HCT116 (cell line): ENCODE results near the gene UBE2H.

Experiments used
- CEBPB ChIP-seq: IDR thresholded peaks from 2 replicates; pipeline ENCODE4 v1.6.1; 2012; ENCODE audit warnings: low read depth
- EZH2 ChIP-seq: fragments of 200-600 bp; sonication (generic); IDR thresholded peaks from 2 replicates; pipeline ENCODE4 v1.6.1; 2017; ENCODE audit warnings: antibody characterized with exemption, mixed run types
- POLR2A ChIP-seq: IDR thresholded peaks from 2 replicates; pipeline ENCODE4 v1.7.0; 2011; ENCODE audit warnings: borderline replicate concordance; ENCODE audit not compliant: insufficient read depth, insufficient read length; ENCODE audit errors: extremely low read depth
- RAD21 ChIP-seq: IDR thresholded peaks from 2 replicates; pipeline ENCODE4 v1.6.1; 2012; ENCODE audit warnings: low read depth, mild to moderate bottlenecking
- TCF7L2 ChIP-seq: IDR thresholded peaks from 2 replicates; pipeline ENCODE4 v1.7.0; 2011; ENCODE audit warnings: borderline replicate concordance, inconsistent platforms; ENCODE audit not compliant: insufficient read depth, insufficient read length; ENCODE audit errors: extremely low read depth
- TF ChIP-seq, protein P1 (sequence below), 3 experiments: fragments of 200-600 bp in 1 of 3; sonication (generic) in 1 of 3; IDR thresholded peaks in 2 of 3; conservative IDR thresholded peaks in 1 of 3; 2 replicates each; pipeline ENCODE4 v1.5.1; 2012 to 2017; ENCODE audit warnings: low read depth in 2 of 3, low read length in 2 of 3, antibody characterized with exemption in 1 of 3, borderline replicate concordance in 1 of 3, control low read depth in 1 of 3, mild to moderate bottlenecking in 1 of 3, mixed read lengths in 1 of 3, mixed run types in 1 of 3, moderate library complexity in 1 of 3; ENCODE audit not compliant: insufficient read depth in 1 of 3
- TF ChIP-seq, protein P2 (sequence below): IDR thresholded peaks from 2 replicates; pipeline ENCODE4 v1.6.1; 2012; ENCODE audit warnings: low read depth

- TF ChIP-seq, protein P1, sequence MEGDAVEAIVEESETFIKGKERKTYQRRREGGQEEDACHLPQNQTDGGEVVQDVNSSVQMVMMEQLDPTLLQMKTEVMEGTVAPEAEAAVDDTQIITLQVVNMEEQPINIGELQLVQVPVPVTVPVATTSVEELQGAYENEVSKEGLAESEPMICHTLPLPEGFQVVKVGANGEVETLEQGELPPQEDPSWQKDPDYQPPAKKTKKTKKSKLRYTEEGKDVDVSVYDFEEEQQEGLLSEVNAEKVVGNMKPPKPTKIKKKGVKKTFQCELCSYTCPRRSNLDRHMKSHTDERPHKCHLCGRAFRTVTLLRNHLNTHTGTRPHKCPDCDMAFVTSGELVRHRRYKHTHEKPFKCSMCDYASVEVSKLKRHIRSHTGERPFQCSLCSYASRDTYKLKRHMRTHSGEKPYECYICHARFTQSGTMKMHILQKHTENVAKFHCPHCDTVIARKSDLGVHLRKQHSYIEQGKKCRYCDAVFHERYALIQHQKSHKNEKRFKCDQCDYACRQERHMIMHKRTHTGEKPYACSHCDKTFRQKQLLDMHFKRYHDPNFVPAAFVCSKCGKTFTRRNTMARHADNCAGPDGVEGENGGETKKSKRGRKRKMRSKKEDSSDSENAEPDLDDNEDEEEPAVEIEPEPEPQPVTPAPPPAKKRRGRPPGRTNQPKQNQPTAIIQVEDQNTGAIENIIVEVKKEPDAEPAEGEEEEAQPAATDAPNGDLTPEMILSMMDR (IDR thresholded peaks at IDR 0.05 in 2 of 3, conservative IDR thresholded peaks at IDR 0.05 in 1 of 3; ENCODE audit: borderline replicate concordance in 1 of 3, insufficient read depth in 1 of 3, low read depth in 2 of 3, low read length in 2 of 3): no peak
- no peak for TF ChIP-seq POLR2A
- TF ChIP-seq EZH2: no peak
- no peak for TF ChIP-seq CEBPB
- TF ChIP-seq, protein P2, sequence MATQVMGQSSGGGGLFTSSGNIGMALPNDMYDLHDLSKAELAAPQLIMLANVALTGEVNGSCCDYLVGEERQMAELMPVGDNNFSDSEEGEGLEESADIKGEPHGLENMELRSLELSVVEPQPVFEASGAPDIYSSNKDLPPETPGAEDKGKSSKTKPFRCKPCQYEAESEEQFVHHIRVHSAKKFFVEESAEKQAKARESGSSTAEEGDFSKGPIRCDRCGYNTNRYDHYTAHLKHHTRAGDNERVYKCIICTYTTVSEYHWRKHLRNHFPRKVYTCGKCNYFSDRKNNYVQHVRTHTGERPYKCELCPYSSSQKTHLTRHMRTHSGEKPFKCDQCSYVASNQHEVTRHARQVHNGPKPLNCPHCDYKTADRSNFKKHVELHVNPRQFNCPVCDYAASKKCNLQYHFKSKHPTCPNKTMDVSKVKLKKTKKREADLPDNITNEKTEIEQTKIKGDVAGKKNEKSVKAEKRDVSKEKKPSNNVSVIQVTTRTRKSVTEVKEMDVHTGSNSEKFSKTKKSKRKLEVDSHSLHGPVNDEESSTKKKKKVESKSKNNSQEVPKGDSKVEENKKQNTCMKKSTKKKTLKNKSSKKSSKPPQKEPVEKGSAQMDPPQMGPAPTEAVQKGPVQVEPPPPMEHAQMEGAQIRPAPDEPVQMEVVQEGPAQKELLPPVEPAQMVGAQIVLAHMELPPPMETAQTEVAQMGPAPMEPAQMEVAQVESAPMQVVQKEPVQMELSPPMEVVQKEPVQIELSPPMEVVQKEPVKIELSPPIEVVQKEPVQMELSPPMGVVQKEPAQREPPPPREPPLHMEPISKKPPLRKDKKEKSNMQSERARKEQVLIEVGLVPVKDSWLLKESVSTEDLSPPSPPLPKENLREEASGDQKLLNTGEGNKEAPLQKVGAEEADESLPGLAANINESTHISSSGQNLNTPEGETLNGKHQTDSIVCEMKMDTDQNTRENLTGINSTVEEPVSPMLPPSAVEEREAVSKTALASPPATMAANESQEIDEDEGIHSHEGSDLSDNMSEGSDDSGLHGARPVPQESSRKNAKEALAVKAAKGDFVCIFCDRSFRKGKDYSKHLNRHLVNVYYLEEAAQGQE: no peak
- TF ChIP-seq RAD21: no peak
- TF ChIP-seq TCF7L2: no peak
Observed at GRCh38 chr7:129947049-129947448, 5.7 kb downstream of the UBE2H start.
